K562 (cell line): Measurements from ENCODE around the gene CD248. TPM values are rescaled to one million over a fixed set of nuclear protein-coding genes. Genes with fewer than 3 reads are reported as not detected.
A peak's percentile ranks its signal among the peaks of the same experiment; 100 is the strongest.

Experiments used
- ARID3B ChIP-seq: fragments of 250-450 bp; sonication (Bioruptor Pico); IDR thresholded peaks from 2 replicates; pipeline ENCODE4 v1.4.0; 2020; ENCODE audit warnings: borderline replicate concordance
- DIDO1 ChIP-seq: fragments of 450-650 bp; IDR thresholded peaks from 2 replicates; pipeline ENCODE4 v1.6.1; 2016; ENCODE audit warnings: low read depth, missing biosample characterization, missing genetic modification characterization
- ELF1 ChIP-seq: fragments of 200-800 bp; sonication (Bioruptor generic); IDR thresholded peaks from 2 replicates; pipeline ENCODE4 v1.6.1; 2016; ENCODE audit warnings: missing genetic modification characterization, missing compliant biosample characterization
- GABPB1 ChIP-seq: sonication (generic); formaldehyde crosslinking; IDR thresholded peaks from 2 replicates; pipeline ENCODE4 v1.8.0; 2022; ENCODE audit warnings: mild to moderate bottlenecking, missing genetic modification reagents
- HDAC2 ChIP-seq: fragments of 450-650 bp; IDR thresholded peaks from 2 replicates; pipeline ENCODE4 v1.6.1; 2016; ENCODE audit warnings: mild to moderate bottlenecking
- POLR2AphosphoS2 ChIP-seq: IDR thresholded peaks from 2 replicates; pipeline ENCODE4 v1.6.1; 2012; ENCODE audit warnings: low read length, improper control_type of control experiment
- RAD51 ChIP-seq: fragments of 450-650 bp; IDR thresholded peaks from 2 replicates; pipeline ENCODE4 v1.7.1; 2016; ENCODE audit warnings: low read depth, mild to moderate bottlenecking, borderline replicate concordance
- SRSF3 ChIP-seq: fragments of 200-400 bp; formaldehyde crosslinking; IDR thresholded peaks from 2 replicates; pipeline ENCODE4 v1.6.1; 2016; ENCODE audit warnings: mild to moderate bottlenecking, low read length, moderate library complexity; ENCODE audit not compliant: insufficient read depth
- STAT6 ChIP-seq: sonication (generic); formaldehyde crosslinking; IDR thresholded peaks from 2 replicates; pipeline ENCODE4 v1.8.1; 2023; ENCODE audit warnings: mild to moderate bottlenecking, missing genetic modification reagents
- TAL1 ChIP-seq: fragments of 450-650 bp; IDR thresholded peaks from 2 replicates; pipeline ENCODE4 v1.6.1; 2016; ENCODE audit warnings: mild to moderate bottlenecking
- TCFL5 ChIP-seq: fragments of 250-450 bp; sonication (Bioruptor Pico); conservative IDR thresholded peaks from 2 replicates; pipeline ENCODE4 v1.6.1; 2021; ENCODE audit warnings: mild to moderate bottlenecking, moderate library complexity, matching md5 sums
- ZMIZ1 ChIP-seq, 2 experiments: fragments of 150-350 bp in 1 of 2; IDR thresholded peaks; 2 replicates each; pipeline ENCODE4 v1.6.1; 2012 to 2016; ENCODE audit warnings: low read depth in 2 of 2, low read length in 2 of 2, mild to moderate bottlenecking in 1 of 2, moderate library complexity in 1 of 2
- polyA plus RNA-seq, 8 experiments: library from polyadenylated mRNA; depleted of rRNA in 4 of 8; stranded (reverse) in 5 of 8; unstranded in 3 of 8; fragments of >200 nt; fragmentation: Nextera tagmentation in 2 of 8; fragmentation: Illumina TruSeq in 1 of 8; extraction: Ambion mirVana in 2 of 8; extraction: Trizol in 1 of 8; gene quantifications; 2 replicates each; pipeline versions ENCODE4 v1.2.1 to v1.2.3, GENCODE V29; 2011 to 2014; ENCODE audit warnings: inconsistent platforms in 1 of 8, missing spikeins in 1 of 8
- total RNA-seq, 7 experiments: library from RNA; depleted of rRNA in 6 of 7; stranded (reverse); fragments of >200 nt in 6 of 7; fragmentation: Illumina TruSeq in 2 of 7; extraction: Trizol in 2 of 7; gene quantifications; 2 replicates each; pipeline versions ENCODE4 v1.2.1 to v1.2.3, GENCODE V29; 2011 to 2021; ENCODE audit warnings: low replicate concordance in 1 of 7
- TF ChIP-seq, protein P1 (sequence below): fragments of 250-450 bp; sonication (Bioruptor Pico); IDR thresholded peaks from 2 replicates; pipeline ENCODE4 v1.8.0; 2022; ENCODE audit warnings: moderate library complexity, mild to moderate bottlenecking, inconsistent platforms
- TF ChIP-seq, protein P2 (sequence below): fragments of 250-450 bp; sonication (Bioruptor Pico); IDR thresholded peaks from 2 replicates; pipeline ENCODE4 v1.4.0; 2020; ENCODE audit warnings: mild to moderate bottlenecking, moderate library complexity

CD248 gene
- total and polyA plus RNA-seq, 9 of the 15 experiments (the other 6 are each of a cell fraction or from before 2014, with no cell fraction given), result 0.09 TPM; not detected in 8

DNA sequence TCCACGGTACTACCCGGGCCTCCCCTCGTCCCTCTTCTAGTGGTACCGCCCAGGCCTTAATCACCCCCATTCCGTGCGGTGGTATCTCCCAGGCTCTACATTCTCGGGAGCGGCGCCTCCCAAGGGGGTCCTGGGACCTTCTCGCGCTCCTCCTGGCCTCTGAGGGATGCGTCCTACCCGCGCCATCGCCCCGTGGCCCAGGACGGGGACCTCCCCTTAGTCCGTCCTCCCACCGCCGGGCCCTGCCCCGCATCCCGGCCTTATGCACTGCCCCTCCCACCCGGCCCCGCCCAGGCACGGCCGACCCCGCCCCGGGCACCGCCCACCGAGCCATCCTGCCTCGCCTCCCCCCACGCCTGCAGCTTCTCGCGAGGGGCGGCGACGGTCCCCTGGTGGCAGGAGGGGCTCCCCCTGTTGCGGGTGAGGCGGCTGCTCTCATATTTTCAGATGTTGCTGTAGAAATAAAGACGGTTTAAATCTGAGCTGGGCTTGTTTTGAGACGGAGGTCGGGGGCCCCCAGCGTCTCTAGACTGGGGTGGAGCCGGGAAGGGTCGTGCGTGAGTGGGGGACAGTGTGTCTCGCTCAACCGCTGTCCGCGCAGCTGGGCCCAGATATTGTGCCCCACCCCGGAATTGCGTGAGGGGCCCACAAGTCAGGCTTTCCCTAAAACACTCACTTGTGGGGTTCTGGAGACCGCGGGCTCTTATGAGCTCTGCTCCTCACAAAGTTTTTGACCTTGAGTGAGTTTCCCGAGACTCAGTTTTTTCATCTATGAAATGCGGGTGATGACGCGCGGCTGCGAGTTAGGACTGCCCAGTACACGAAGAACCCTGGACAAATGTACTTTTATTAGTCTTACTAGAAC lies 49.2 kb downstream of the CD248 start (continued):
- TF ChIP-seq STAT6 (CRISPR knock-in tag), result no peak; the same call in 1 of the 2 replicates
- no peak for TF ChIP-seq ZMIZ1 (IDR thresholded peaks at IDR 0.05; ENCODE audit: low read depth in 2 of 2, low read length in 2 of 2)
- TF ChIP-seq HDAC2, result 0 out of 2 replicates have a peak, but pooled peaks have one; percentile 67
- no peak for TF ChIP-seq TCFL5 (CRISPR knock-in tag)
- TF ChIP-seq GABPB1, result peak; percentile 29; the same call in 1 of the 2 replicates
- TF ChIP-seq, protein P1, sequence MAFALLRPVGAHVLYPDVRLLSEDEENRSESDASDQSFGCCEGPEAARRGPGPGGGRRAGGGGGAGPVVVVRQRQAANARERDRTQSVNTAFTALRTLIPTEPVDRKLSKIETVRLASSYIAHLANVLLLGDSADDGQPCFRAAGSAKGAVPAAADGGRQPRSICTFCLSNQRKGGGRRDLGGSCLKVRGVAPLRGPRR (CRISPR knock-in tag), result no peak
- TF ChIP-seq, protein P2, sequence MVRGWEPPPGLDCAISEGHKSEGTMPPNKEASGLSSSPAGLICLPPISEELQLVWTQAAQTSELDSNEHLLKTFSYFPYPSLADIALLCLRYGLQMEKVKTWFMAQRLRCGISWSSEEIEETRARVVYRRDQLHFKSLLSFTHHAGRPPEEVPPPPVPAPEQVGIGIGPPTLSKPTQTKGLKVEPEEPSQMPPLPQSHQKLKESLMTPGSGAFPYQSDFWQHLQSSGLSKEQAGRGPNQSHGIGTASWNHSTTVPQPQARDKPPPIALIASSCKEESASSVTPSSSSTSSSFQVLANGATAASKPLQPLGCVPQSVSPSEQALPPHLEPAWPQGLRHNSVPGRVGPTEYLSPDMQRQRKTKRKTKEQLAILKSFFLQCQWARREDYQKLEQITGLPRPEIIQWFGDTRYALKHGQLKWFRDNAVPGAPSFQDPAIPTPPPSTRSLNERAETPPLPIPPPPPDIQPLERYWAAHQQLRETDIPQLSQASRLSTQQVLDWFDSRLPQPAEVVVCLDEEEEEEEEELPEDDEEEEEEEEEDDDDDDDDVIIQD, result no peak
- 0 out of 2 replicates have a peak, but pooled peaks have one; percentile 43 for TF ChIP-seq DIDO1 (tag)
- TF ChIP-seq POLR2AphosphoS2, result no peak; the same call in none of the 2 replicates
- TF ChIP-seq TAL1, result no peak
- TF ChIP-seq SRSF3, result no peak
- no peak for TF ChIP-seq ELF1 (tag)
- TF ChIP-seq ARID3B (CRISPR knock-in tag), result no peak
- TF ChIP-seq RAD51, result no peak
